HepG2 (cell line): ENCODE results near the gene ARHGAP21. TPM values are rescaled to one million over a fixed set of nuclear protein-coding genes. Genes with fewer than 3 reads are reported as not detected.

Source experiments
- ATF1 ChIP-seq: IDR thresholded peaks from 2 replicates; pipeline ENCODE4 v1.6.1; 2016; ENCODE audit warnings: mild to moderate bottlenecking, control low read depth
- CSRNP2 ChIP-seq: sonication (generic); formaldehyde crosslinking; conservative IDR thresholded peaks from 2 replicates; pipeline ENCODE4 v1.8.0; 2022; ENCODE audit warnings: low read depth, missing genetic modification reagents
- EED ChIP-seq: sonication (generic); formaldehyde crosslinking; IDR thresholded peaks from 2 replicates; pipeline ENCODE4 v1.5.0; 2020; ENCODE audit warnings: mild to moderate bottlenecking, missing genetic modification reagents
- GPBP1L1 ChIP-seq: sonication (generic); formaldehyde crosslinking; IDR thresholded peaks from 2 replicates; pipeline ENCODE4 v1.5.0; 2020; ENCODE audit warnings: mild to moderate bottlenecking, missing genetic modification reagents
- IKZF4 ChIP-seq: sonication (generic); formaldehyde crosslinking; IDR thresholded peaks from 2 replicates; pipeline ENCODE4 v1.5.1; 2020; ENCODE audit warnings: borderline replicate concordance, mild to moderate bottlenecking, low read depth, missing genetic modification reagents; ENCODE audit errors: not compliant biosample characterization
- KLF9 ChIP-seq: IDR thresholded peaks from 2 replicates; pipeline ENCODE4 v1.6.1; 2016; ENCODE audit warnings: low read depth
- PAF1 ChIP-seq: IDR thresholded peaks from 2 replicates; pipeline ENCODE4 v1.6.1; 2016; ENCODE audit warnings: missing genetic modification reagents, missing compliant biosample characterization
- POLR2AphosphoS2 ChIP-seq: IDR thresholded peaks from 2 replicates; pipeline ENCODE4 v1.6.1; 2011; ENCODE audit warnings: low read depth, low read length, improper control_type of control experiment
- RARA ChIP-seq: IDR thresholded peaks from 2 replicates; pipeline ENCODE4 v1.6.1; 2016; ENCODE audit warnings: missing genetic modification reagents, missing compliant biosample characterization
- RBM22 ChIP-seq: fragments of 200-400 bp; formaldehyde crosslinking; optimal IDR thresholded peaks from 2 replicates; pipeline ENCODE3; 2017; ENCODE audit warnings: mild to moderate bottlenecking, low read length, moderate library complexity
- TCF7L2 ChIP-seq: IDR thresholded peaks from 2 replicates; pipeline ENCODE4 v1.6.1; 2011; ENCODE audit warnings: mild to moderate bottlenecking, low read depth, low read length, moderate library complexity
- ZBTB49 ChIP-seq: sonication (generic); formaldehyde crosslinking; IDR thresholded peaks from 2 replicates; pipeline ENCODE4 v1.4.0; 2020; ENCODE audit warnings: missing genetic modification reagents, borderline replicate concordance
- ZNF672 ChIP-seq: sonication (generic); formaldehyde crosslinking; IDR thresholded peaks from 2 replicates; pipeline ENCODE4 v1.8.1; 2022; ENCODE audit warnings: missing genetic modification reagents
- polyA plus RNA-seq, 8 experiments: library from polyadenylated mRNA; depleted of rRNA in 3 of 8; stranded (reverse) in 7 of 8; unstranded in 1 of 8; fragments of >200 nt; fragmentation: Illumina TruSeq in 4 of 8; extraction: Trizol in 4 of 8; gene quantifications; 2 replicates each; pipeline versions ENCODE4 v1.2.1 to v1.2.3, GENCODE V29; 2011 to 2016; ENCODE audit warnings: low read depth in 4 of 8, missing spikeins in 1 of 8, mixed read lengths in 1 of 8; ENCODE audit not compliant: insufficient read depth in 1 of 8
- total RNA-seq, 5 experiments: library from RNA; depleted of rRNA; stranded (reverse); fragments of >200 nt; fragmentation: Illumina TruSeq; extraction: Trizol; gene quantifications; 2 replicates each; pipeline ENCODE4 v1.2.3, GENCODE V29; 2016; ENCODE audit warnings: low read depth in 1 of 5
- TF ChIP-seq, protein P1 (sequence below): IDR thresholded peaks from 2 replicates; pipeline ENCODE4 v1.6.1; 2016; ENCODE audit warnings: low read depth, borderline replicate concordance
- TF ChIP-seq, protein P2 (sequence below): sonication (generic); formaldehyde crosslinking; conservative IDR thresholded peaks from 2 replicates; pipeline ENCODE4 v1.4.0; 2020; ENCODE audit warnings: missing genetic modification reagents
- TF ChIP-seq, protein P3 (sequence below): sonication (generic); formaldehyde crosslinking; IDR thresholded peaks from 2 replicates; pipeline ENCODE4 v1.8.1; 2022; ENCODE audit warnings: low read depth, mild to moderate bottlenecking, missing genetic modification reagents

The ARHGAP21 gene
- total and polyA plus RNA-seq, 2 of the 13 experiments (the other 11 are each of a cell fraction or from before 2014, with no cell fraction given): 23.9 to 26.6 TPM

DNA sequence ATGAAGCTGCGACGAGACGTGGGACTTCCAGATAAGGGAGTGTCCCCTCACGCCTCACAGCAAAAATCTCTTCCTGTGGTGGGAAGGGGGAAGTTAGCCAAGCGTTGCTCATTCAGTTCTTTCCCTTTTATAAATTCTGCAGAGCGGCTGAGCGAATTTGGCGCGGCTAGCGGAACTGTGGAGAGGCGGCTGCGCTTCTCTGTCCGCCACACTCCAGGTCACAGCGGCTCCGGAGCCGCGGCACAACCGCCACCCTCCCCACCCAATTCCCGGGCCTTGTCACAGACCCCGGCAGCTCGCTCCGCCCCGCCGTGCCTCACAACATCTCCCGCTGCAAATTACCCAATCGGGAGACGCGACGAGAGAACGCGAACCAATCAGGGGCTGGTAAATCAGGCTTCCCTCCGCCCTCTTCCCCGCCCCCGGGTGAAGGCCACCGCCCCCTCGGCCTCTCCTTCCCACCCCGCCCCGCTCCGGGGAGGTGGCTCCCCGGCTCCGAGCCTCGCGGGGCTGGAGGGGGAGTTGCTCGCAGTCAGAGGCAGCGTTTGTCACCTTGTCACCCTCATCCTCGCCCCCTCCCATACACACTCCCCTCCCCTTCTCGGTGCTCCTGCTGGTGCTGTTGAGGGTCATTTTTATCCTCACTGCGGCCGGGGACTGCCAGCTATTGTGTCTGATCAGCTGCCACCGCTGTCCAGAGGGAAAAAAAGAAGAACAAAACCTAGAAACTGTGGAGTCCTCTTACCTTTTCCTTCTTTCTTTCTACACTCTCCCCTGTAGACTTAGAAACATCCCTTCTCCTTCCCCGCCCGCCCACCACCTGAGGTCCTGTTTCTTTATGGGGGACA lies 918 bp upstream of the ARHGAP21 start (continued):
- TF ChIP-seq ZBTB49 (CRISPR knock-in tag) (no peak), ATF1 (CRISPR knock-in tag) (no peak), GPBP1L1 (CRISPR knock-in tag) (no peak), ZNF672 (CRISPR knock-in tag) (peak; percentile 89), RARA (CRISPR knock-in tag) (no peak), PAF1 (CRISPR knock-in tag) (no peak), CSRNP2 (CRISPR knock-in tag) (no peak), EED (no peak), IKZF4 (CRISPR knock-in tag) (no peak), KLF9 (CRISPR knock-in tag) (no peak), RBM22 (no peak), TCF7L2 (no peak), POLR2AphosphoS2 (no peak)
- TF ChIP-seq, protein P1, sequence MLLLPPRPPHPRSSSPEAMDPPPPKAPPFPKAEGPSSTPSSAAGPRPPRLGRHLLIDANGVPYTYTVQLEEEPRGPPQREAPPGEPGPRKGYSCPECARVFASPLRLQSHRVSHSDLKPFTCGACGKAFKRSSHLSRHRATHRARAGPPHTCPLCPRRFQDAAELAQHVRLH (CRISPR knock-in tag): peak; percentile 69; the same call in 1 of the 2 replicates
- TF ChIP-seq, protein P2, sequence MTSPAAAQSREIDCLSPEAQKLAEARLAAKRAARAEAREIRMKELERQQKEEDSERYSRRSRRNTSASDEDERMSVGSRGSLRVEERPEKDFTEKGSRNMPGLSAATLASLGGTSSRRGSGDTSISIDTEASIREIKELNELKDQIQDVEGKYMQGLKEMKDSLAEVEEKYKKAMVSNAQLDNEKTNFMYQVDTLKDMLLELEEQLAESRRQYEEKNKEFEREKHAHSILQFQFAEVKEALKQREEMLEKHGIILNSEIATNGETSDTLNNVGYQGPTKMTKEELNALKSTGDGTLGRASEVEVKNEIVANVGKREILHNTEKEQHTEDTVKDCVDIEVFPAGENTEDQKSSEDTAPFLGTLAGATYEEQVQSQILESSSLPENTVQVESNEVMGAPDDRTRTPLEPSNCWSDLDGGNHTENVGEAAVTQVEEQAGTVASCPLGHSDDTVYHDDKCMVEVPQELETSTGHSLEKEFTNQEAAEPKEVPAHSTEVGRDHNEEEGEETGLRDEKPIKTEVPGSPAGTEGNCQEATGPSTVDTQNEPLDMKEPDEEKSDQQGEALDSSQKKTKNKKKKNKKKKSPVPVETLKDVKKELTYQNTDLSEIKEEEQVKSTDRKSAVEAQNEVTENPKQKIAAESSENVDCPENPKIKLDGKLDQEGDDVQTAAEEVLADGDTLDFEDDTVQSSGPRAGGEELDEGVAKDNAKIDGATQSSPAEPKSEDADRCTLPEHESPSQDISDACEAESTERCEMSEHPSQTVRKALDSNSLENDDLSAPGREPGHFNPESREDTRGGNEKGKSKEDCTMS (CRISPR knock-in tag): no peak
- TF ChIP-seq, protein P3, sequence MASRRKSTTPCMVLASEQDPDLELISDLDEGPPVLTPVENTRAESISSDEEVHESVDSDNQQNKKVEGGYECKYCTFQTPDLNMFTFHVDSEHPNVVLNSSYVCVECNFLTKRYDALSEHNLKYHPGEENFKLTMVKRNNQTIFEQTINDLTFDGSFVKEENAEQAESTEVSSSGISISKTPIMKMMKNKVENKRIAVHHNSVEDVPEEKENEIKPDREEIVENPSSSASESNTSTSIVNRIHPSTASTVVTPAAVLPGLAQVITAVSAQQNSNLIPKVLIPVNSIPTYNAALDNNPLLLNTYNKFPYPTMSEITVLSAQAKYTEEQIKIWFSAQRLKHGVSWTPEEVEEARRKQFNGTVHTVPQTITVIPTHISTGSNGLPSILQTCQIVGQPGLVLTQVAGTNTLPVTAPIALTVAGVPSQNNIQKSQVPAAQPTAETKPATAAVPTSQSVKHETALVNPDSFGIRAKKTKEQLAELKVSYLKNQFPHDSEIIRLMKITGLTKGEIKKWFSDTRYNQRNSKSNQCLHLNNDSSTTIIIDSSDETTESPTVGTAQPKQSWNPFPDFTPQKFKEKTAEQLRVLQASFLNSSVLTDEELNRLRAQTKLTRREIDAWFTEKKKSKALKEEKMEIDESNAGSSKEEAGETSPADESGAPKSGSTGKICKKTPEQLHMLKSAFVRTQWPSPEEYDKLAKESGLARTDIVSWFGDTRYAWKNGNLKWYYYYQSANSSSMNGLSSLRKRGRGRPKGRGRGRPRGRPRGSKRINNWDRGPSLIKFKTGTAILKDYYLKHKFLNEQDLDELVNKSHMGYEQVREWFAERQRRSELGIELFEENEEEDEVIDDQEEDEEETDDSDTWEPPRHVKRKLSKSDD (CRISPR knock-in tag): no peak
